GM21723 (cell line): Measurements from ENCODE around the gene PNMA6F.
"Not testable (repeated sequence)": the region's sequence is repeated elsewhere in the genome, so short reads cannot be mapped to it uniquely, and the experiment has no call there.

Source experiments
- ATAC-seq: cut with Tn5 transposase; IDR thresholded peaks from one replicate; pipeline ENCODE4 v1.9.1; 2021; ENCODE audit warnings: mild to moderate bottlenecking, moderate library complexity; ENCODE audit not compliant: unreplicated experiment

The PNMA6F gene

GRCh38 chrX:153303276-153304262, 18.0 kb downstream of the PNMA6F start:
- ATAC-seq = no peak

GRCh38 chrX:153302796-153303195, 18.8 kb downstream of the PNMA6F start:
- ATAC-seq = no peak

- no peak for ATAC-seq
Measured at GRCh38 chrX:153301746-153302145, 19.8 kb downstream of the PNMA6F start.

- no peak for ATAC-seq
Measured at GRCh38 chrX:153299855-153300254, 21.7 kb downstream of the PNMA6F start.

GRCh38 chrX:153297376-153297775, 24.2 kb downstream of the PNMA6F start:
- ATAC-seq = no peak

- ATAC-seq = peak; percentile 67
Measured at GRCh38 chrX:153293485-153294071, 28.0 kb downstream of the PNMA6F start.

- ATAC-seq = not testable (repeated sequence)
Measured at GRCh38 chrX:153288807-153289206, 32.8 kb downstream of the PNMA6F start.

- not testable (repeated sequence) for ATAC-seq
Measured at GRCh38 chrX:153285678-153286077, 35.9 kb downstream of the PNMA6F start.

- ATAC-seq = not testable (repeated sequence)
Measured at GRCh38 chrX:153283982-153284381, 37.6 kb downstream of the PNMA6F start.

- not testable (repeated sequence) for ATAC-seq
Measured at GRCh38 chrX:153281784-153282183, 39.8 kb downstream of the PNMA6F start.

GRCh38 chrX:153279304-153279703, 42.3 kb downstream of the PNMA6F start:
- ATAC-seq = not testable (repeated sequence)

- not testable (repeated sequence) for ATAC-seq
Measured at GRCh38 chrX:153276049-153276448, 45.5 kb downstream of the PNMA6F start.

- not testable (repeated sequence) for ATAC-seq
Measured at GRCh38 chrX:153275418-153275817, 46.1 kb downstream of the PNMA6F start.

- not testable (repeated sequence) for ATAC-seq
Measured at GRCh38 chrX:153272584-153272983, 49.0 kb downstream of the PNMA6F start.

- not testable (repeated sequence) for ATAC-seq
Measured at GRCh38 chrX:153272070-153272469, 49.5 kb downstream of the PNMA6F start.
